ENCODE results near the gene MAGEA1. TPM values are rescaled to one million over a fixed set of nuclear protein-coding genes. Genes with fewer than 3 reads are reported as not detected.
"Not testable (repeated sequence)": the region's sequence is repeated elsewhere in the genome, so short reads cannot be mapped to it uniquely, and the experiment has no call there.

Gene MAGEA1, protein sequence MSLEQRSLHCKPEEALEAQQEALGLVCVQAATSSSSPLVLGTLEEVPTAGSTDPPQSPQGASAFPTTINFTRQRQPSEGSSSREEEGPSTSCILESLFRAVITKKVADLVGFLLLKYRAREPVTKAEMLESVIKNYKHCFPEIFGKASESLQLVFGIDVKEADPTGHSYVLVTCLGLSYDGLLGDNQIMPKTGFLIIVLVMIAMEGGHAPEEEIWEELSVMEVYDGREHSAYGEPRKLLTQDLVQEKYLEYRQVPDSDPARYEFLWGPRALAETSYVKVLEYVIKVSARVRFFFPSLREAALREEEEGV
- not detected for total RNA-seq
- polyA plus RNA-seq, result not detected
- long read RNA-seq, donor 1, result 0 reads
- long read RNA-seq, donor 2, result 0 reads

- DNase-seq (no peak), ATAC-seq (no peak)
- Histone ChIP-seq H3K36me3 (ENCODE audit: insufficient read depth in 1 of 2, low read depth in 1 of 2) (no peaks in the 10 kb centered on the region), H3K4me3 (no peak within 1 kb of the TSS), H3K27me3 (ENCODE audit: insufficient read depth in 3 of 3, low read length in 2 of 3) (peaks cover 0 to 8% (median 0%) of the 10 kb centered on the region in 3 donors), H3K27ac (no peak within 1 kb of the TSS), H3K9me3 (peaks cover under 1% of the 10 kb centered on the region), H3K4me1 (no peaks in the 10 kb centered on the region)
- WGBS, 3 donors, result 89 to 94% (median 91%) methylated on average over 10 to 19 of the region's 19 CpGs
- intact Hi-C loops (cut with DNase I), result no loop called here
- TF ChIP-seq, protein P1, sequence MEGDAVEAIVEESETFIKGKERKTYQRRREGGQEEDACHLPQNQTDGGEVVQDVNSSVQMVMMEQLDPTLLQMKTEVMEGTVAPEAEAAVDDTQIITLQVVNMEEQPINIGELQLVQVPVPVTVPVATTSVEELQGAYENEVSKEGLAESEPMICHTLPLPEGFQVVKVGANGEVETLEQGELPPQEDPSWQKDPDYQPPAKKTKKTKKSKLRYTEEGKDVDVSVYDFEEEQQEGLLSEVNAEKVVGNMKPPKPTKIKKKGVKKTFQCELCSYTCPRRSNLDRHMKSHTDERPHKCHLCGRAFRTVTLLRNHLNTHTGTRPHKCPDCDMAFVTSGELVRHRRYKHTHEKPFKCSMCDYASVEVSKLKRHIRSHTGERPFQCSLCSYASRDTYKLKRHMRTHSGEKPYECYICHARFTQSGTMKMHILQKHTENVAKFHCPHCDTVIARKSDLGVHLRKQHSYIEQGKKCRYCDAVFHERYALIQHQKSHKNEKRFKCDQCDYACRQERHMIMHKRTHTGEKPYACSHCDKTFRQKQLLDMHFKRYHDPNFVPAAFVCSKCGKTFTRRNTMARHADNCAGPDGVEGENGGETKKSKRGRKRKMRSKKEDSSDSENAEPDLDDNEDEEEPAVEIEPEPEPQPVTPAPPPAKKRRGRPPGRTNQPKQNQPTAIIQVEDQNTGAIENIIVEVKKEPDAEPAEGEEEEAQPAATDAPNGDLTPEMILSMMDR (IDR thresholded peaks at IDR 0.05), result no peak
Measured at GRCh38 chrX:153179131-153179530, at the start of gene MAGEA1. TSS of gene MAGEA1 (plus strand) at chrX:153179284. CDS start at chrX:153182390, 3,106 bp downstream.

DNA sequence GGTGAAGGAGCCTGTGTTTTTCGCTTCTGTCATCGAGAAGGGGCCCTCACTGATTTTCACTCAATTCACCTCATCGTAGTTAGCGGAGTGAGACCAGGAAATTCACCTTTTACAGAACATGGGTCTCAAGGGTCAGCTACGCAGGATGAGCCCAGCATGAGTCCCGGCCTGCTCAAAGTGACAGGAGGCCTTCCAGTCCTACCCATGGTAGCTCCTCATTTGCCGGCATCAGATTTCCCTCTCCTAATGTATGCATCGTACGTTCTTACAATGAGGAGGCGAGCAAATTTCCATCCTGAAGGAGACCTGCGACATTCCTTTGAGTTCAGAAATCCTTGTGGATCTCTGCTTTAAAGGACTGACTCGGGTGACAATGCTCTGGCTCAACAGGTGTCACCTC is 46.2 kb upstream of the MAGEA1 start:
- H3K4me1 ChIP-seq; H3K27me3 ChIP-seq (ENCODE audit: insufficient read depth in 3 of 3, low read length in 2 of 3); DNase-seq; H3K27ac ChIP-seq; H3K4me3 ChIP-seq; H3K36me3 ChIP-seq (ENCODE audit: insufficient read depth in 1 of 2, low read depth in 1 of 2); ATAC-seq; H3K9me3 ChIP-seq; intact Hi-C loops (cut with DNase I): not testable (repeated sequence)
- no CpG with 5 or more reads among the region's 12 CpGs for WGBS, 3 donors

DNA sequence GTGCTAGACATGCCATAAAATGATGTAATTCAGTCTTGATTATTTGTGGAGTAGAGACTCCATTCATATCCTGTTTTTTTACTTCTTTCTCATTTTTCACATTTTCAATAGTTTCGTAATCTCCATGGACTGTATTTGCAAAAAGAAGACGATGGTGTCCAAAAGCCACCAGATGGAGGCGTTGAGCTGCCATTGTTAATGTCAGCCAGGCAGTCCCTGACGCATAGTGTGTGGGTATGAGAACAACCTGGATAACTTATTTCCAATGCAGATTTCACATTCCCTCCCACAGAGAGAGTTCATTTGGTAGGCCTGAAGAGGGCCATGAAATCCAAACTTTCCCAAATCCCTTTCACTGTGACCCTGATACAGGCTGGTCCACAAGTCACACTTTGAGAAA is 40.0 kb upstream of the MAGEA1 start:
- H3K4me1 ChIP-seq; H3K27me3 ChIP-seq (ENCODE audit: insufficient read depth in 3 of 3, low read length in 2 of 3); DNase-seq; H3K36me3 ChIP-seq (ENCODE audit: insufficient read depth in 1 of 2, low read depth in 1 of 2); intact Hi-C loops (cut with DNase I); H3K9me3 ChIP-seq; ATAC-seq; H3K27ac ChIP-seq; H3K4me3 ChIP-seq: not testable (repeated sequence)
- WGBS, 3 donors, result no CpG with 5 or more reads among the region's 4 CpGs

GRCh38 chrX:153146288-153146687 is 32.8 kb upstream of the MAGEA1 start:
- DNase-seq; H3K27ac ChIP-seq; H3K4me1 ChIP-seq; H3K4me3 ChIP-seq; H3K9me3 ChIP-seq; ATAC-seq; intact Hi-C loops (cut with DNase I); H3K36me3 ChIP-seq (ENCODE audit: insufficient read depth in 1 of 2, low read depth in 1 of 2); H3K27me3 ChIP-seq (ENCODE audit: insufficient read depth in 3 of 3, low read length in 2 of 3): not testable (repeated sequence)
- WGBS, 3 donors, result 54 to 91% (median 68%) methylated on average over 1 of the region's 7 CpGs

- TF ChIP-seq, protein P1 (IDR thresholded peaks at IDR 0.05), result no peak
- ATAC-seq (no peak), DNase-seq (no peak)
- intact Hi-C loops (cut with DNase I), result no loop called here
- Histone ChIP-seq H3K27ac (no peak overlapping the region), H3K9me3 (no peaks in the 10 kb centered on the region), H3K36me3 (ENCODE audit: insufficient read depth in 1 of 2, low read depth in 1 of 2) (no peaks in the 10 kb centered on the region), H3K27me3 (ENCODE audit: insufficient read depth in 3 of 3, low read length in 2 of 3) (peaks cover 0 to 15% (median 0%) of the 10 kb centered on the region in 3 donors), H3K4me1 (no peaks in the 10 kb centered on the region), H3K4me3 (no peak overlapping the region)
- 60 to 65% (median 61%) methylated on average over 3 of the region's 3 CpGs for WGBS, 3 donors
Measured at GRCh38 chrX:153153516-153153915, 25.6 kb upstream of the MAGEA1 start.

DNA sequence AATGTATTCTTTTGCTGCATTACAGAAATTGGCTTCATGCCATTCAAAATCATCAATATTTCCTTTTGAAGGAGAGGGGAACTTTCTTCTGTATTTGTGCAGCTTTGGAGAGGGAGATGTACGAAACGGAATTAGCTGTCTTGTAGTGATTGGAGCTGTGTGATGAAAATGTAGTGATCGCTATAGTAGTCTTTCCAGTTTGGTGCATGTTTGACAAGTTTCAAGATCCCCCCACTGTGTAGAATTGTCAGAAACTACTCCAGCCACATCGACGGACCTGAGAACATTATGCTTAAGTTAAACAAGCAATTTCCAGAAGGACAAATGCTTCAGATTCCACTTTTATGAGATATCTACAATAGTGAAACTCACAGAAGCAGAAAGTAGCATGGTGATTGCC is 21.6 kb upstream of the MAGEA1 start:
- ATAC-seq, result no peak
- Histone ChIP-seq H3K27ac (no peak overlapping the region), H3K4me3 (no peak overlapping the region), H3K4me1 (no peaks in the 10 kb centered on the region), H3K9me3 (no peaks in the 10 kb centered on the region), H3K36me3 (ENCODE audit: insufficient read depth in 1 of 2, low read depth in 1 of 2) (no peaks in the 10 kb centered on the region), H3K27me3 (ENCODE audit: insufficient read depth in 3 of 3, low read length in 2 of 3) (peaks cover 0 to 7% (median 0%) of the 10 kb centered on the region in 3 donors)
- intact Hi-C loops (cut with DNase I), result no loop called here
- DNase-seq, result no peak
- TF ChIP-seq, protein P1 (IDR thresholded peaks at IDR 0.05), result no peak
- WGBS, 3 donors, result 61 to 81% (median 71%) methylated on average over 5 of the region's 5 CpGs

Measured in psoas muscle (tissue), 8 donors.